ENCODE data around the gene TCF3.
"Not testable (repeated sequence)": the region's sequence is repeated elsewhere in the genome, so short reads cannot be mapped to it uniquely, and the experiment has no call there.

The TCF3 gene

GRCh38 chr19:1651568-1652291 lies 685 bp downstream of the TCF3 start:
- DNase-seq (ENCODE audit: low read depth in 2 of 2), result no peak

- DNase-seq (ENCODE audit: low read depth in 2 of 2), result peak; percentile 54 to 62
Measured at GRCh38 chr19:1650650-1651567, 1.5 kb downstream of the TCF3 start.

GRCh38 chr19:1649706-1650649 lies 2.4 kb downstream of the TCF3 start:
- no peak for DNase-seq (ENCODE audit: low read depth in 2 of 2)

GRCh38 chr19:1648920-1649541 lies 3.4 kb downstream of the TCF3 start:
- DNase-seq (ENCODE audit: low read depth in 2 of 2), result no peak

- no peak for DNase-seq (ENCODE audit: low read depth in 2 of 2)
Measured at GRCh38 chr19:1648459-1648849, 4.0 kb downstream of the TCF3 start.

GRCh38 chr19:1647501-1648458 lies 4.6 kb downstream of the TCF3 start:
- no peak for DNase-seq (ENCODE audit: low read depth in 2 of 2)

- no peak for DNase-seq (ENCODE audit: low read depth in 2 of 2)
Measured at GRCh38 chr19:1646659-1647453, 5.6 kb downstream of the TCF3 start.

GRCh38 chr19:1646149-1646548 lies 6.3 kb downstream of the TCF3 start:
- no peak for DNase-seq (ENCODE audit: low read depth in 2 of 2)

GRCh38 chr19:1645299-1645698 lies 7.1 kb downstream of the TCF3 start:
- no peak for DNase-seq (ENCODE audit: low read depth in 2 of 2)

GRCh38 chr19:1644070-1644469 lies 8.3 kb downstream of the TCF3 start:
- DNase-seq (ENCODE audit: low read depth in 2 of 2), result no peak

- DNase-seq (ENCODE audit: low read depth in 2 of 2), result not testable (repeated sequence)
Measured at GRCh38 chr19:1640893-1641448, 11.4 kb downstream of the TCF3 start.

- DNase-seq (ENCODE audit: low read depth in 2 of 2), result no peak
Measured at GRCh38 chr19:1636325-1637236, 15.8 kb downstream of the TCF3 start.

- no peak for DNase-seq (ENCODE audit: low read depth in 2 of 2)
Measured at GRCh38 chr19:1634938-1635243, 17.5 kb downstream of the TCF3 start.

- no peak for DNase-seq (ENCODE audit: low read depth in 2 of 2)
Measured at GRCh38 chr19:1634242-1634937, 18.0 kb downstream of the TCF3 start.

- DNase-seq (ENCODE audit: low read depth in 2 of 2), result no peak
Measured at GRCh38 chr19:1633269-1633826, 19.1 kb downstream of the TCF3 start.

- no peak for DNase-seq (ENCODE audit: low read depth in 2 of 2)
Measured at GRCh38 chr19:1632462-1633268, 19.8 kb downstream of the TCF3 start.
